ENCODE measurements around the gene CTSW. TPM values are rescaled to one million over a fixed set of nuclear protein-coding genes. Genes with fewer than 3 reads are reported as not detected.

CTSW gene
- total RNA-seq, 1 donor from 2014 or later, result not detected

- FAIRE-seq (no peak), DNase-seq (ENCODE audit: low read depth) (no peak)
- H3K4me3 ChIP-seq (ENCODE audit: low read depth, low read length), result no peak overlapping the region
- H3K36me3 ChIP-seq (ENCODE audit: control insufficient read depth, insufficient read depth, low read length), result no peaks in the 10 kb centered on the region
- H3K27me3 ChIP-seq (ENCODE audit: control insufficient read depth, insufficient read depth, low read length), result no peaks in the 10 kb centered on the region
- no peak for TF ChIP-seq CTCF (IDR thresholded peaks at IDR 0.05; ENCODE audit: insufficient read depth, low read length, severe bottlenecking)
Observed at GRCh38 chr11:65903715-65904114, 24.1 kb downstream of the CTSW start.

- no peaks in the 10 kb centered on the region for H3K36me3 ChIP-seq (ENCODE audit: control insufficient read depth, insufficient read depth, low read length)
- no peak for FAIRE-seq
- TF ChIP-seq CTCF (IDR thresholded peaks at IDR 0.05; ENCODE audit: insufficient read depth, low read length, severe bottlenecking), result no peak
- DNase-seq (ENCODE audit: low read depth), result peak; percentile 66
- H3K27me3 ChIP-seq (ENCODE audit: control insufficient read depth, insufficient read depth, low read length), result no peaks in the 10 kb centered on the region
- H3K4me3 ChIP-seq (ENCODE audit: low read depth, low read length), result no peak overlapping the region
Observed at GRCh38 chr11:65906602-65907001, 27.0 kb downstream of the CTSW start.

GRCh38 chr11:65907878-65908277 lies 28.2 kb downstream of the CTSW start:
- Histone ChIP-seq H3K4me3 (ENCODE audit: low read depth, low read length) (no peak overlapping the region), H3K36me3 (ENCODE audit: control insufficient read depth, insufficient read depth, low read length) (no peaks in the 10 kb centered on the region), H3K27me3 (ENCODE audit: control insufficient read depth, insufficient read depth, low read length) (no peaks in the 10 kb centered on the region)
- TF ChIP-seq CTCF (IDR thresholded peaks at IDR 0.05; ENCODE audit: insufficient read depth, low read length, severe bottlenecking), result no peak
- DNase-seq (ENCODE audit: low read depth), result no peak
- no peak for FAIRE-seq

- DNase-seq (ENCODE audit: low read depth) (peak; percentile 79), FAIRE-seq (no peak)
- Histone ChIP-seq H3K27me3 (ENCODE audit: control insufficient read depth, insufficient read depth, low read length) (no peaks in the 10 kb centered on the region), H3K4me3 (ENCODE audit: low read depth, low read length) (no peak overlapping the region), H3K36me3 (ENCODE audit: control insufficient read depth, insufficient read depth, low read length) (no peaks in the 10 kb centered on the region)
- TF ChIP-seq CTCF (IDR thresholded peaks at IDR 0.05; ENCODE audit: insufficient read depth, low read length, severe bottlenecking), result peak; percentile 35
Observed at GRCh38 chr11:65911682-65912568, 32.3 kb downstream of the CTSW start.

GRCh38 chr11:65912845-65913244 lies 33.2 kb downstream of the CTSW start:
- no peak overlapping the region for H3K4me3 ChIP-seq (ENCODE audit: low read depth, low read length)
- FAIRE-seq (no peak), DNase-seq (ENCODE audit: low read depth) (peak; percentile 91)
- H3K27me3 ChIP-seq (ENCODE audit: control insufficient read depth, insufficient read depth, low read length), result no peaks in the 10 kb centered on the region
- TF ChIP-seq CTCF (IDR thresholded peaks at IDR 0.05; ENCODE audit: insufficient read depth, low read length, severe bottlenecking), result no peak
- peaks cover 2% of the 10 kb centered on the region for H3K36me3 ChIP-seq (ENCODE audit: control insufficient read depth, insufficient read depth, low read length)

All from bronchial epithelial cell (primary cell).